GM23248 (cell line): Measurements from ENCODE around the gene RAD51B.

Experiments used
- EZH2 ChIP-seq: fragments of 200-600 bp; sonication (generic); IDR thresholded peaks from 2 replicates; pipeline ENCODE4 v1.6.1; 2018; ENCODE audit warnings: antibody characterized with exemption, mild to moderate bottlenecking; ENCODE audit not compliant: insufficient read depth, poor library complexity, severe bottlenecking
- EZH2phosphoT487 ChIP-seq: fragments of 200-600 bp; sonication (generic); IDR thresholded peaks from 2 replicates; pipeline ENCODE4 v1.6.1; 2018; ENCODE audit warnings: antibody characterized with exemption, moderate library complexity, mild to moderate bottlenecking, low read depth; ENCODE audit not compliant: insufficient read depth

GRCh38 chr14:68679301-68679700 lies 859.7 kb downstream of the RAD51B start:
- no peak for TF ChIP-seq EZH2
- no peak for TF ChIP-seq EZH2phosphoT487
